ENCODE results near the gene TRMU. TPM values are rescaled to one million over a fixed set of nuclear protein-coding genes. Genes with fewer than 3 reads are reported as not detected.

The TRMU gene
- total and polyA plus RNA-seq, 2 of the 8 experiments (the other 6 are each of a cell fraction or from before 2014, with no cell fraction given) = 43.4 to 70.6 TPM

GRCh38 chr22:46393873-46394272, 58.4 kb downstream of the TRMU start (continued):
- TF ChIP-seq E2F6 (IDR thresholded peaks at IDR 0.05) (no peak), CEBPB (IDR thresholded peaks at IDR 0.05; ENCODE audit: low read depth, low read length) (no peak), PHF8 (conservative IDR thresholded peaks at IDR 0.05; ENCODE audit: low read depth, low read length) (no peak), BRCA1 (IDR thresholded peaks at IDR 0.05; ENCODE audit: low read depth, low read length) (no peak), CREB1 (IDR thresholded peaks at IDR 0.05) (no peak), TCF12 (IDR thresholded peaks at IDR 0.05; ENCODE audit: low read depth, low read length) (no peak), JUN (IDR thresholded peaks at IDR 0.05; ENCODE audit: low read depth, low read length) (no peak), POLR2AphosphoS5 (IDR thresholded peaks at IDR 0.05; ENCODE audit: low read depth, low read length) (no peak), ATF3 (IDR thresholded peaks at IDR 0.05; ENCODE audit: insufficient read depth, low read depth, low read length) (no peak)
